ENCODE data around the gene NKTR. TPM values are rescaled to one million over a fixed set of nuclear protein-coding genes. Genes with fewer than 3 reads are reported as not detected.
"Not testable (repeated sequence)": the region's sequence is repeated elsewhere in the genome, so short reads cannot be mapped to it uniquely, and the experiment has no call there.

Gene NKTR
- total RNA-seq, 1 donor from 2014 or later = 196 TPM

- Mint-ChIP-seq H3K27me3 (ENCODE audit: unreplicated experiment) (no peaks in the 10 kb centered on the region), H3K4me1 (ENCODE audit: low read depth, unreplicated experiment) (no peaks in the 10 kb centered on the region), H3K36me3 (ENCODE audit: unreplicated experiment) (no peaks in the 10 kb centered on the region), H3K4me3 (ENCODE audit: unreplicated experiment) (no peak overlapping the region), H3K27ac (ENCODE audit: unreplicated experiment) (no peak overlapping the region), H3K9me3 (ENCODE audit: unreplicated experiment) (peaks cover 2% of the 10 kb centered on the region)
- TF ChIP-seq CTCF (IDR thresholded peaks at IDR 0.05; ENCODE audit: partially characterized antibody, unreplicated experiment) = no peak
- no peak for DNase-seq
Observed at GRCh38 chr3:42562047-42562907, 38.2 kb upstream of the NKTR start.

- no peak for TF ChIP-seq CTCF (IDR thresholded peaks at IDR 0.05; ENCODE audit: partially characterized antibody, unreplicated experiment)
- H3K27me3 Mint-ChIP-seq (ENCODE audit: unreplicated experiment) = no peaks in the 10 kb centered on the region
- no peak overlapping the region for H3K27ac Mint-ChIP-seq (ENCODE audit: unreplicated experiment)
- H3K36me3 Mint-ChIP-seq (ENCODE audit: unreplicated experiment) = peaks cover 10% of the 10 kb centered on the region
- no peak overlapping the region for H3K4me3 Mint-ChIP-seq (ENCODE audit: unreplicated experiment)
- no peaks in the 10 kb centered on the region for H3K9me3 Mint-ChIP-seq (ENCODE audit: unreplicated experiment)
- H3K4me1 Mint-ChIP-seq (ENCODE audit: low read depth, unreplicated experiment) = peaks cover 6% of the 10 kb centered on the region
- no peak for DNase-seq
Observed at GRCh38 chr3:42569593-42570142, 30.8 kb upstream of the NKTR start.

GRCh38 chr3:42572278-42572677, 28.2 kb upstream of the NKTR start:
- Mint-ChIP-seq H3K27me3 (ENCODE audit: unreplicated experiment) (peaks cover 3% of the 10 kb centered on the region), H3K4me1 (ENCODE audit: low read depth, unreplicated experiment) (peaks cover 6% of the 10 kb centered on the region), H3K9me3 (ENCODE audit: unreplicated experiment) (no peaks in the 10 kb centered on the region), H3K27ac (ENCODE audit: unreplicated experiment) (no peak overlapping the region), H3K4me3 (ENCODE audit: unreplicated experiment) (no peak overlapping the region), H3K36me3 (ENCODE audit: unreplicated experiment) (peaks cover 20% of the 10 kb centered on the region)
- peak; percentile 71 for DNase-seq
- TF ChIP-seq CTCF (IDR thresholded peaks at IDR 0.05; ENCODE audit: partially characterized antibody, unreplicated experiment) = peak; percentile 23

GRCh38 chr3:42575137-42575741, 25.2 kb upstream of the NKTR start:
- Mint-ChIP-seq H3K4me3 (ENCODE audit: unreplicated experiment) (no peak overlapping the region), H3K27me3 (ENCODE audit: unreplicated experiment) (peaks cover 4% of the 10 kb centered on the region), H3K36me3 (ENCODE audit: unreplicated experiment) (peaks cover 24% of the 10 kb centered on the region), H3K4me1 (ENCODE audit: low read depth, unreplicated experiment) (peaks cover 12% of the 10 kb centered on the region), H3K9me3 (ENCODE audit: unreplicated experiment) (no peaks in the 10 kb centered on the region), H3K27ac (ENCODE audit: unreplicated experiment) (no peak overlapping the region)
- TF ChIP-seq CTCF (IDR thresholded peaks at IDR 0.05; ENCODE audit: partially characterized antibody, unreplicated experiment) = no peak
- DNase-seq = no peak

GRCh38 chr3:42578054-42578453, 22.4 kb upstream of the NKTR start:
- TF ChIP-seq CTCF (IDR thresholded peaks at IDR 0.05; ENCODE audit: partially characterized antibody, unreplicated experiment) = no peak
- DNase-seq = no peak
- H3K4me3 Mint-ChIP-seq (ENCODE audit: unreplicated experiment) = no peak overlapping the region
- H3K27me3 Mint-ChIP-seq (ENCODE audit: unreplicated experiment) = peaks cover 4% of the 10 kb centered on the region
- H3K27ac Mint-ChIP-seq (ENCODE audit: unreplicated experiment) = no peak overlapping the region
- H3K4me1 Mint-ChIP-seq (ENCODE audit: low read depth, unreplicated experiment) = peaks cover 22% of the 10 kb centered on the region
- peaks cover 24% of the 10 kb centered on the region for H3K36me3 Mint-ChIP-seq (ENCODE audit: unreplicated experiment)
- no peaks in the 10 kb centered on the region for H3K9me3 Mint-ChIP-seq (ENCODE audit: unreplicated experiment)

GRCh38 chr3:42579346-42579745, 21.1 kb upstream of the NKTR start:
- H3K27ac Mint-ChIP-seq (ENCODE audit: unreplicated experiment); H3K9me3 Mint-ChIP-seq (ENCODE audit: unreplicated experiment); H3K4me3 Mint-ChIP-seq (ENCODE audit: unreplicated experiment); DNase-seq; H3K27me3 Mint-ChIP-seq (ENCODE audit: unreplicated experiment): not testable (repeated sequence)
- H3K36me3 Mint-ChIP-seq (ENCODE audit: unreplicated experiment) = peaks cover 17% of the 10 kb centered on the region
- H3K4me1 Mint-ChIP-seq (ENCODE audit: low read depth, unreplicated experiment) = peaks cover 23% of the 10 kb centered on the region

All from glutamatergic neuron (in vitro differentiated cells).